ENCODE data around the gene PLXNC1. TPM values are rescaled to one million over a fixed set of nuclear protein-coding genes. Genes with fewer than 3 reads are reported as not detected.

PLXNC1 gene
- total and polyA plus RNA-seq, 9 of the 15 experiments (the other 6 are each of a cell fraction or from before 2014, with no cell fraction given), result 0.08 to 0.87 (median 0.28) TPM

GRCh38 chr12:94143951-94144350 lies 4.4 kb upstream of the PLXNC1 start:
- H3K36me3 ChIP-seq (ENCODE audit: control insufficient read depth, insufficient read depth, low read length), result no peaks in the 10 kb centered on the region
- DNase-seq (ENCODE audit: extremely low read depth in 1 of 4, low spot score in 3 of 4) (no peak), FAIRE-seq (no peak), ATAC-seq (no peak)
- no peak overlapping the region for H3K4me3 ChIP-seq
- H3K9me3 ChIP-seq (replicated peaks; ENCODE audit: control insufficient read depth, insufficient read depth, low read depth, low read length), result no peaks in the 10 kb centered on the region
- POLR2A ChIA-PET, result interaction anchor here (1.1 to 1.5 kb wide), 3 partner anchors 14 to 22 kb away, joined by 3 to 5 read pairs (median 3); no protein-coding TSS in a partner anchor
- no peaks in the 10 kb centered on the region for H3K9me1 ChIP-seq (ENCODE audit: control insufficient read depth, insufficient read depth, low read length)
- TF ChIP-seq FOXA3 (CRISPR knock-in tag; conservative IDR thresholded peaks at IDR 0.05 in 1 of 2, IDR thresholded peaks at IDR 0.05 in 1 of 2) (no peak), GATA2 (CRISPR knock-in tag; IDR thresholded peaks at IDR 0.05) (no peak), ZNF224 (CRISPR knock-in tag; IDR thresholded peaks at IDR 0.05) (no peak), RREB1 (CRISPR knock-in tag; IDR thresholded peaks at IDR 0.05) (no peak), NELFE (IDR thresholded peaks at IDR 0.05; ENCODE audit: insufficient read depth, insufficient read length) (no peak), NFYB (IDR thresholded peaks at IDR 0.05; ENCODE audit: extremely low read depth, insufficient read length) (no peak), POLR2A (conservative IDR thresholded peaks at IDR 0.05) (no peak), POLR2AphosphoS2 (IDR thresholded peaks at IDR 0.05; ENCODE audit: low read length) (no peak)
- TF ChIP-seq, protein P1, sequence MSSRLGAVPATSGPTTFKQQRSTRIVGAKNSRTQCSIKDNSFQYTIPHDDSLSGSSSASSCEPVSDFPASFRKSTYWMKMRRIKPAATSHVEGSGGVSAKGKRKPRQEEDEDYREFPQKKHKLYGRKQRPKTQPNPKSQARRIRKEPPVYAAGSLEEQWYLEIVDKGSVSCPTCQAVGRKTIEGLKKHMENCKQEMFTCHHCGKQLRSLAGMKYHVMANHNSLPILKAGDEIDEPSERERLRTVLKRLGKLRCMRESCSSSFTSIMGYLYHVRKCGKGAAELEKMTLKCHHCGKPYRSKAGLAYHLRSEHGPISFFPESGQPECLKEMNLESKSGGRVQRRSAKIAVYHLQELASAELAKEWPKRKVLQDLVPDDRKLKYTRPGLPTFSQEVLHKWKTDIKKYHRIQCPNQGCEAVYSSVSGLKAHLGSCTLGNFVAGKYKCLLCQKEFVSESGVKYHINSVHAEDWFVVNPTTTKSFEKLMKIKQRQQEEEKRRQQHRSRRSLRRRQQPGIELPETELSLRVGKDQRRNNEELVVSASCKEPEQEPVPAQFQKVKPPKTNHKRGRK (tag; IDR thresholded peaks at IDR 0.05), result no peak
- H3K4me1 ChIP-seq (replicated peaks in 1 of 2; ENCODE audit: control insufficient read depth in 2 of 2, insufficient read depth in 2 of 2, low read length in 2 of 2), result peaks cover 9 to 17% of the 10 kb centered on the region in 2 experiments; a peak in 4 of 5 replicates
- in situ Hi-C loops (cut with MboI), result no loop called here
- intact Hi-C loops (cut with micrococcal nuclease), result loop anchor here (5.0 kb wide), 1 partner anchor 53 kb away; no protein-coding TSS in a partner anchor
- H3K27ac ChIP-seq (ENCODE audit: extremely low read depth, low read depth, low read length), result no peak overlapping the region
- no peak overlapping the region for H2AFZ ChIP-seq (ENCODE audit: low read depth, low read length)
- no peak overlapping the region for H3K4me2 ChIP-seq (ENCODE audit: insufficient read depth, low read length)
- peaks cover 18 to 64% of the 10 kb centered on the region in 2 experiments; a peak in 4 of 5 replicates for H3K27me3 ChIP-seq (ENCODE audit: control insufficient read depth in 2 of 2, insufficient read depth in 2 of 2, low read length in 2 of 2)
- WGBS (ENCODE audit: insufficient coverage, low coverage, missing lambda C conversion rate), result 8% methylated on average over 5 of the region's 5 CpGs
- BruUV-seq (replicated peaks), result no TSS peak
- no peaks in the 10 kb centered on the region for H3K79me2 ChIP-seq (ENCODE audit: control insufficient read depth, insufficient read depth, low read length)
- no peaks in the 10 kb centered on the region for H4K20me1 ChIP-seq (replicated peaks; ENCODE audit: control insufficient read depth, insufficient read depth, low read length)
- no peak overlapping the region for H3K9ac ChIP-seq (ENCODE audit: insufficient read depth in 1 of 2, low read depth in 2 of 2, low read length in 2 of 2)
- CTCF ChIA-PET (ENCODE audit: low intra/inter-chr PET ratio), result interaction anchor here (0.7 kb wide), 1 partner anchor 1193 kb away, joined by 3 read pairs; no protein-coding TSS in a partner anchor

Data from K562 (cell line).